Osteoblast (primary cell): ENCODE data around the gene HYOU1. TPM values are rescaled to one million over a fixed set of nuclear protein-coding genes. Genes with fewer than 3 reads are reported as not detected.

Source experiments
- DNase-seq: peaks from one replicate; pipeline ENCODE4 v3.0.0; 2011; ENCODE audit warnings: low spot score, mixed read lengths; ENCODE audit not compliant: insufficient read length; ENCODE audit errors: missing footprints
- H2AFZ ChIP-seq: 2 replicates; pipeline ENCODE4 v1.6.0; 2011; ENCODE audit warnings: mild to moderate bottlenecking, low read length
- H3K27ac ChIP-seq: 2 replicates; pipeline ENCODE4 v1.5.1; 2011; ENCODE audit warnings: mild to moderate bottlenecking, low read depth, low read length, moderate library complexity
- H3K27me3 ChIP-seq: 2 replicates; pipeline ENCODE4 v1.6.0; 2012; ENCODE audit warnings: mild to moderate bottlenecking, control low read depth, inconsistent platforms, low read length, moderate library complexity; ENCODE audit not compliant: insufficient read depth
- H3K36me3 ChIP-seq: 2 replicates; pipeline ENCODE4 v1.5.1; 2011; ENCODE audit warnings: mild to moderate bottlenecking, low read length, control low read depth, moderate library complexity; ENCODE audit not compliant: insufficient read depth
- H3K4me1 ChIP-seq: 2 replicates; pipeline ENCODE4 v1.5.1; 2011; ENCODE audit warnings: mild to moderate bottlenecking, low read length, control low read depth, moderate library complexity; ENCODE audit not compliant: insufficient read depth
- H3K4me2 ChIP-seq: 2 replicates; pipeline ENCODE4 v1.6.0; 2011; ENCODE audit warnings: mild to moderate bottlenecking, low read length; ENCODE audit not compliant: insufficient read depth
- H3K4me3 ChIP-seq: fragments of 200-600 bp; sonication (generic); 3 replicates; pipeline ENCODE4 v1.5.1; 2012; ENCODE audit warnings: mild to moderate bottlenecking, low read length, inconsistent platforms; ENCODE audit not compliant: insufficient read depth
- H3K79me2 ChIP-seq: 2 replicates; pipeline ENCODE4 v1.6.0; 2012; ENCODE audit warnings: mild to moderate bottlenecking, low read length, control low read depth, inconsistent platforms; ENCODE audit not compliant: insufficient read depth
- H3K9me3 ChIP-seq: 2 replicates; pipeline ENCODE4 v1.5.1; 2011; ENCODE audit warnings: low read depth, low read length, control low read depth
- H4K20me1 ChIP-seq: 2 replicates; pipeline ENCODE4 v1.6.0; 2012; ENCODE audit warnings: mild to moderate bottlenecking, low read length, control low read depth; ENCODE audit not compliant: insufficient read depth
- small RNA-seq: library from RNA; depleted of rRNA; stranded (forward); fragments of <200 nt; gene quantifications from one replicate; pipeline ENCODE3, GENCODE V24; 2012
- total RNA-seq: library from RNA; depleted of rRNA; stranded (reverse); fragments of >200 nt; gene quantifications from 2 replicates; pipeline ENCODE4 v1.2.3, GENCODE V29; 2012
- TF ChIP-seq, protein P1 (sequence below): IDR thresholded peaks from 2 replicates; pipeline ENCODE4 v1.5.1; 2011; ENCODE audit warnings: mild to moderate bottlenecking, low read depth, low read length, moderate library complexity; ENCODE audit errors: extremely low read depth

The HYOU1 gene
- total RNA-seq, 1 donor, result 117 TPM

DNA sequence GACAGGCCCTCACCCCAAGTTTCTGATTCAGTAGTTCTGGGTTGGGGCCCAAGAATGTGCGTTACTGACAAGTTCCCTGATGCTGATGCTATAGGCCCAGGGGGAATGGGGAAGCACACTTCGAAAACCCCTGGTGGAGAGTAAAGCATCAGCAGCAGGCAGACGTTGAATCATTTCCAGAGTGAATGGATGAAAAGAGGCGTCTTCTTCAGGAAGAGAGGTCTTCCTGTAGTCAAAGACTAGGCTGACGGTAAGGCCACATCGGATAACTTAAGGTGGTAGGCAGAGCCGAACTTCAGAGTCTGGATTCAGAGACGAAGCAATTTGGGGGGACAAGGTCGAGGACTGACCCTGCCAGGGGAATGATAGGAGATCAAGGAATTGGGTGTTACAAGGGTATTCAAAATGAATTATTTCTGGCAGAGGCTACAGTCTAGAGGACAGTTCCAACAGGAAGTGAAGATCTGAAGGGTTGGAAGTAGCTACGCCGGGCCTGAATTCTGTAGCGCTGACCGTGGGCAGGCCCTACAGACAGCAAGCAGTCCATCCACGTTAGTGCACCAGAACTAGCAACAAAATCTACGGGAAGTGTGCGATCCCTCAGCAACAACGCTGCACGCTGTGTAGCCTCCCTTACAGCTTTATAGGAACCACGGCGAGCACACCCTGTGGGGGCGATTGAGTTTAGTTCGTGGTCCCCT is 59.9 kb downstream of the HYOU1 start:
- peak; percentile 90 for DNase-seq
- Histone ChIP-seq H3K36me3 (peaks cover 7% of the 10 kb centered on the region), H3K79me2 (peaks cover 22% of the 10 kb centered on the region), H3K27me3 (no peaks in the 10 kb centered on the region), H4K20me1 (no peaks in the 10 kb centered on the region), H3K4me3 (peak overlapping the region; percentile 90), H3K4me2 (peak overlapping the region; percentile 99), H3K27ac (peak overlapping the region; percentile 77), H2AFZ (peak overlapping the region; percentile 99), H3K9me3 (no peaks in the 10 kb centered on the region), H3K4me1 (peaks cover 33% of the 10 kb centered on the region)
- TF ChIP-seq, protein P1, sequence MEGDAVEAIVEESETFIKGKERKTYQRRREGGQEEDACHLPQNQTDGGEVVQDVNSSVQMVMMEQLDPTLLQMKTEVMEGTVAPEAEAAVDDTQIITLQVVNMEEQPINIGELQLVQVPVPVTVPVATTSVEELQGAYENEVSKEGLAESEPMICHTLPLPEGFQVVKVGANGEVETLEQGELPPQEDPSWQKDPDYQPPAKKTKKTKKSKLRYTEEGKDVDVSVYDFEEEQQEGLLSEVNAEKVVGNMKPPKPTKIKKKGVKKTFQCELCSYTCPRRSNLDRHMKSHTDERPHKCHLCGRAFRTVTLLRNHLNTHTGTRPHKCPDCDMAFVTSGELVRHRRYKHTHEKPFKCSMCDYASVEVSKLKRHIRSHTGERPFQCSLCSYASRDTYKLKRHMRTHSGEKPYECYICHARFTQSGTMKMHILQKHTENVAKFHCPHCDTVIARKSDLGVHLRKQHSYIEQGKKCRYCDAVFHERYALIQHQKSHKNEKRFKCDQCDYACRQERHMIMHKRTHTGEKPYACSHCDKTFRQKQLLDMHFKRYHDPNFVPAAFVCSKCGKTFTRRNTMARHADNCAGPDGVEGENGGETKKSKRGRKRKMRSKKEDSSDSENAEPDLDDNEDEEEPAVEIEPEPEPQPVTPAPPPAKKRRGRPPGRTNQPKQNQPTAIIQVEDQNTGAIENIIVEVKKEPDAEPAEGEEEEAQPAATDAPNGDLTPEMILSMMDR, result peak; percentile 39

Small RNAs within 50 kb of the gene (small RNA-seq; reads per million reads assigned to genes)
- not detected for gene AP003392.2
- not detected for gene RF00017
- gene RF00019, result not detected

Other genes starting within 250 kb of the HYOU1 start
- not detected in 2 replicates for gene CXCR5, start 173.3 kb downstream of the HYOU1 start, total RNA-seq
- 27.9 and 28.3 TPM in 2 replicates for gene BCL9L, start 131.3 kb downstream of the HYOU1 start, total RNA-seq
- gene UPK2, start 100.9 kb downstream of the HYOU1 start, total RNA-seq, result not detected in 2 replicates
- gene FOXR1, start 85.4 kb downstream of the HYOU1 start, total RNA-seq, result not detected in 2 replicates
- gene CENATAC, start 59.1 kb downstream of the HYOU1 start, total RNA-seq, result 37.6 and 37.7 TPM in 2 replicates
- 1,078 and 1,259 TPM in 2 replicates for gene RPS25, start 38.9 kb downstream of the HYOU1 start, total RNA-seq
- 42.3 and 48.0 TPM in 2 replicates for gene TRAPPC4, start 38.4 kb downstream of the HYOU1 start, total RNA-seq
- gene SLC37A4, start 26.3 kb downstream of the HYOU1 start, total RNA-seq, result 13.0 and 14.8 TPM in 2 replicates
- gene VPS11, start 10.6 kb upstream of the HYOU1 start, total RNA-seq, result 35.1 and 37.1 TPM in 2 replicates
- gene HMBS, start 27.7 kb upstream of the HYOU1 start, total RNA-seq, result 5.0 and 8.7 TPM in 2 replicates
- 20.3 and 22.1 TPM in 2 replicates for gene DPAGT1, start 44.6 kb upstream of the HYOU1 start, total RNA-seq
- gene C2CD2L, start 50.1 kb upstream of the HYOU1 start, total RNA-seq, result 5.0 and 6.2 TPM in 2 replicates
- 20.6 and 22.8 TPM in 2 replicates for gene HINFP, start 64.4 kb upstream of the HYOU1 start, total RNA-seq
- gene ABCG4, start 91.8 kb upstream of the HYOU1 start, total RNA-seq, result under 0.01 TPM in 1 of 2 replicates, not detected in the other
- gene NLRX1, start 111.5 kb upstream of the HYOU1 start, total RNA-seq, result 24.2 and 29.7 TPM in 2 replicates
- gene NHERF4, start 128.3 kb upstream of the HYOU1 start, total RNA-seq, result not detected in 2 replicates
- gene CBL, start 149.1 kb upstream of the HYOU1 start, total RNA-seq, result 9.0 and 9.7 TPM in 2 replicates